GM12872 (cell line): ENCODE measurements around the gene IQCF5.

ENCODE experiments used
- TF ChIP-seq, protein P1 (sequence below): IDR thresholded peaks from 3 replicates; pipeline ENCODE4 v1.5.1; 2011; ENCODE audit warnings: low read depth, mild to moderate bottlenecking, low read length, moderate library complexity; ENCODE audit not compliant: insufficient read depth

IQCF5 gene

DNA sequence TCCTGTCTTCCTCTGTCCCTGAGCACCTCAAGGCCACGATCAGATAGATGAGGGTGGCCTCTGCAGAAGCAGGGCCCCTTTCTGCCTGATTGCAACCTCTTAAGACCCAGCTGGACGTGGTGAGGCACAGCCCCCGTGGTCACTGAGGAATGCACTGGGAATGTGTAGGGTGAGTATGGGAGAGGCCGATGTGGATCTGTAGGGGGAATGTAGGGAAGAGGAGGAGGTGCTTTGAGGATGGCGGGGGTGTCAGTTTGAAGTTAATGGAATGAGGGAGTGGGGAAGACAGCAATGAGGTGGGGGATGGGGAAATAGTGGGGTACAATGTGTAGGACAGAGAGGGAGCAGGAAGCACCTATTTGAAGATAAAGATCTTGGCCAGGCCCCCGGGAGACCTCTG, 785 bp upstream of the IQCF5 start:
- TF ChIP-seq, protein P1, sequence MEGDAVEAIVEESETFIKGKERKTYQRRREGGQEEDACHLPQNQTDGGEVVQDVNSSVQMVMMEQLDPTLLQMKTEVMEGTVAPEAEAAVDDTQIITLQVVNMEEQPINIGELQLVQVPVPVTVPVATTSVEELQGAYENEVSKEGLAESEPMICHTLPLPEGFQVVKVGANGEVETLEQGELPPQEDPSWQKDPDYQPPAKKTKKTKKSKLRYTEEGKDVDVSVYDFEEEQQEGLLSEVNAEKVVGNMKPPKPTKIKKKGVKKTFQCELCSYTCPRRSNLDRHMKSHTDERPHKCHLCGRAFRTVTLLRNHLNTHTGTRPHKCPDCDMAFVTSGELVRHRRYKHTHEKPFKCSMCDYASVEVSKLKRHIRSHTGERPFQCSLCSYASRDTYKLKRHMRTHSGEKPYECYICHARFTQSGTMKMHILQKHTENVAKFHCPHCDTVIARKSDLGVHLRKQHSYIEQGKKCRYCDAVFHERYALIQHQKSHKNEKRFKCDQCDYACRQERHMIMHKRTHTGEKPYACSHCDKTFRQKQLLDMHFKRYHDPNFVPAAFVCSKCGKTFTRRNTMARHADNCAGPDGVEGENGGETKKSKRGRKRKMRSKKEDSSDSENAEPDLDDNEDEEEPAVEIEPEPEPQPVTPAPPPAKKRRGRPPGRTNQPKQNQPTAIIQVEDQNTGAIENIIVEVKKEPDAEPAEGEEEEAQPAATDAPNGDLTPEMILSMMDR, result no peak

DNA sequence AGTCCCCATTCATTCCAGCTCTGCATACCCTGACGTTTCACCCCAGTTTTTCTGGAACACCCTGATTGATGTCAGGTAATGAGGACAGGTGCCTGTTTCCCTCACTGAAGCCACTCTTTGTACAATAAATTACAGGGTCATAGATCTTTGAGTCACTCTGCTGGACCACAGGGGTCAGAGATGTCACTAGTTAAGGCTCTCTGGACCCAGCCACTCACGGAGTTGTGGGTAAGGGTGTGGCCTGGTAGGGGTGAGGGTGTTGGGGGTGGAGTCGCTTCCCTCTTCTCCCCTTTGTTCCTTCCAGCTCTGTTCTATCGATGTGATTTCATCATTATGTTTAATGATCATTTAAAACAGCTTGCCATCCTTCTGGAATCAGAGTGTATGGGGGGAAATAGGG, 512 bp downstream of the IQCF5 start:
- TF ChIP-seq, protein P1, result no peak

DNA sequence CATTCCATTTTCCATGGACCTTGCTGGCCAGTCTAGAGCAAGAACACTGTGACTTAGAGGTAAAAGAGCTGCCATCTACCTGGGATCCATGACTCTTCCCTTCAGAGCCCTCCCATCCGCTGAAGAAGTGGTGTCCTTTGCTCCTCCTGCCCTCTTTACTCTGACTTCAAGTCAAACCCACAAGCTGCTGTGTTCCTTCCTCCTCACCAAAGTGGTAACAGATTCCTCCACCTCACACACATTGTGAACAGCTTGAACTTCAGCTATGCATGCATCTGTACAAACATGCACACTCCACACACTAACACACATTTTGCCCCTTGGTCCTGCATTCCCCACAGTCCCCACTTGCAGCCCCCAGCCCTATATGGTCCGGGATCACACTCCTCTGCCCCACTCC, 990 bp downstream of the IQCF5 start:
- TF ChIP-seq, protein P1, result no peak

DNA sequence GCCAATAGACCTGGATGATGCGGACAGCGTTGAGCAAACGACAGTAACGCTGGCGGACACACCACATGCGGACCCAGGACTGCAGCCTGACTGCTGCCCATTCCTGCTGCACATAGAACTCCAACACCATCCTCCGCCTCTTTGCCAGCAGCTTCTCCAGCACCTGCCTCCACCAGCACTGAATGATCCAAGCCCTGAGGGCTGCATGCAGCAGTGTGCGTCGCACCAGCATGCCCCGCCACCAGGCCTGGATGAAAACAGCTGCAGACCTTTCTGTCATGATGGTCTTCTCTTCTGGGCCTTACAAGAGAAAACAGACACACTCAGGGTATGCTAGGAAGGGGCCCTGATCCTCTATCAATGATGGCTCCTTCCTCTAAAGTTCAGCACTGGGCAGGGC, 1.5 kb downstream of the IQCF5 start:
- TF ChIP-seq, protein P1, result no peak

DNA sequence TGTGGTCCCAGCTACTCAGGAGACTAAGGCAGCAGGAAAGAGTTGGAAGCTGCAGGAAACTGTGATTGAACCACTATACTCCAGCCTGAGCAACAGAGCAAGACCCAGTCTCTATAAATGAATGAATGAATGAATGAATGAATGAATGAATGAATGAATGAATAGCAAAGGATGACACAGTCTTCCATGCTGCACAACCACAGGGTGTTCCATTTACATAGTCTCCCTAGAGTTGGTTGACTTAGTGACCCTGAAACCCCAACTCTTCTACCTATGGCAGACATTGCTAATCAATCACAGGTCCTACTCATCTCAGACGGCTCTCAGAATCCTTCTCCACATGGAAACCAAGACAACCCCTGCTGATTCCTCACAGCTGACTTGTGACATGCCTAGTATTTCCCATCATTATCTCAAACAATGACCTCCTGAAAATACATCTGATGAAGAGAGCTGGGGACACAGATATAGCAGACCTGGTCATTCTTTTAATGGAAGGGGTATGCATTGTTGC, 2.1 kb downstream of the IQCF5 start:
- TF ChIP-seq, protein P1, result no peak

DNA sequence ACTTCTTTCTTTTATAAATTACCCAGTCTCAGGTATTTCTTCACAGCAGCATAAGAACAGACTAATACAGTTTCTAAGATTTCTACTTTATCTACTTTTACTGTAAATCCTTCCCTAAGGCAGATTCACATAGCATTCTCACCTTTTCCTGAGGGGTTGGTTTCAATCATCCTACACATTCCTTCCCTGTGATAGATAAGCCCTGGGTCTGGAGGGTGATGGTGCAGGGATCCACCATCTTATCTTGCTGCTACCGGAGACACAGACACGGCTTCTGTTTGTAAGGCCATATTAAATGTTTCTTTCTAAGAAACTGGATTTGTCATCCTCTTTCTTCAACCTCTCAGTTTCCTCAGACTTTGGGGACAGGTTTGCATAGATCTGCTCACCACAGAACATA, 6.1 kb downstream of the IQCF5 start:
- TF ChIP-seq, protein P1, result no peak

DNA sequence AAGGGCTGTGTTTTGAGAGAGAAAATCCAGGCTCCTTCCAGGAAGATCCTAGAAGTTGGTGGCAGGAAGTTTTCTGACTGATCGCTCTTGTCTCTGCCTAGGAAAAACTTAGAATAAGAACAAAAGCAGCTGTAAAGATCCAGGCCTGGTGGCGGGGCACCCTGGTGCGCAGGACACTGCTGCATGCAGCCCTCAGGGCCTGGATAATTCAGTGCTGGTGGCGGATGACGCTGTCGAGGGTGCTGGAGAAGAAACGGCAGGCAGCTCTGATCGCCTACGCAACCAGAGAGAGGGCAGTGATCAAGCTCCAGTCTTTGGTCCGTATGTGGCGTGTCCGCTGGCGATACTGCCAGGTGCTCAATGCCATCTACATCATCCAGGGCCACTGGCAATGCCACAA, 12.5 kb downstream of the IQCF5 start:
- TF ChIP-seq, protein P1, result no peak
